ENCODE data around the gene SEMA6D.

- TF ChIP-seq CTCF (optimal IDR thresholded peaks at IDR 0.05 in 1 of 3, IDR thresholded peaks at IDR 0.05 in 1 of 3, conservative IDR thresholded peaks at IDR 0.05 in 1 of 3; ENCODE audit: extremely low read depth in 1 of 3, insufficient read depth in 2 of 3, low read length in 3 of 3) (no peak), EZH2 (IDR thresholded peaks at IDR 0.05; ENCODE audit: low read length) (no peak)
Measured at GRCh38 chr15:47742334-47742733, 25.0 kb downstream of the SEMA6D start.
